GM19324 (cell line): ENCODE results near the gene MINDY4B.
"Not testable (repeated sequence)": the region's sequence is repeated elsewhere in the genome, so short reads cannot be mapped to it uniquely, and the experiment has no call there.

Experiments used
- ATAC-seq: cut with Tn5 transposase; IDR thresholded peaks from one replicate; pipeline ENCODE4 v1.9.1; 2021; ENCODE audit warnings: mild to moderate bottlenecking, moderate library complexity; ENCODE audit not compliant: unreplicated experiment, low FRiP score

MINDY4B gene

GRCh38 chr3:150901793-150902192 lies 3.4 kb downstream of the MINDY4B start:
- ATAC-seq: no peak

GRCh38 chr3:150899141-150899540 lies 6.1 kb downstream of the MINDY4B start:
- ATAC-seq: no peak

- no peak for ATAC-seq
Measured at GRCh38 chr3:150898046-150898754, 7.0 kb downstream of the MINDY4B start.

- ATAC-seq: no peak
Measured at GRCh38 chr3:150897592-150897991, 7.6 kb downstream of the MINDY4B start.

- no peak for ATAC-seq
Measured at GRCh38 chr3:150890831-150891230, 14.4 kb downstream of the MINDY4B start.

- ATAC-seq: no peak
Measured at GRCh38 chr3:150890295-150890694, 14.9 kb downstream of the MINDY4B start.

GRCh38 chr3:150889106-150889505 lies 16.1 kb downstream of the MINDY4B start:
- ATAC-seq: no peak

- no peak for ATAC-seq
Measured at GRCh38 chr3:150887031-150887430, 18.2 kb downstream of the MINDY4B start.

- ATAC-seq: no peak
Measured at GRCh38 chr3:150885535-150885934, 19.7 kb downstream of the MINDY4B start.

- ATAC-seq: no peak
Measured at GRCh38 chr3:150878996-150879575, 26.2 kb downstream of the MINDY4B start.

- no peak for ATAC-seq
Measured at GRCh38 chr3:150878290-150878689, 26.9 kb downstream of the MINDY4B start.

- ATAC-seq: no peak
Measured at GRCh38 chr3:150877303-150877702, 27.9 kb downstream of the MINDY4B start.

- ATAC-seq: no peak
Measured at GRCh38 chr3:150876611-150877265, 28.5 kb downstream of the MINDY4B start.

GRCh38 chr3:150875548-150875947 lies 29.7 kb downstream of the MINDY4B start:
- no peak for ATAC-seq

- ATAC-seq: no peak
Measured at GRCh38 chr3:150874666-150875219, 30.5 kb downstream of the MINDY4B start.

- ATAC-seq: no peak
Measured at GRCh38 chr3:150871192-150871591, 34.0 kb downstream of the MINDY4B start.

GRCh38 chr3:150870406-150870805 lies 34.8 kb downstream of the MINDY4B start:
- no peak for ATAC-seq

GRCh38 chr3:150868282-150868681 lies 37.0 kb downstream of the MINDY4B start:
- no peak for ATAC-seq

- no peak for ATAC-seq
Measured at GRCh38 chr3:150867434-150867833, 37.8 kb downstream of the MINDY4B start.

GRCh38 chr3:150863921-150864320 lies 41.3 kb downstream of the MINDY4B start:
- not testable (repeated sequence) for ATAC-seq

- no peak for ATAC-seq
Measured at GRCh38 chr3:150861851-150862250, 43.4 kb downstream of the MINDY4B start.
